Suppressor macrophage (primary cell): ENCODE results near the gene MLX.

Experiments
- DNase-seq, 4 experiments: peaks; one replicate each; pipeline ENCODE4 v3.0.0-alpha.2; 2020 to 2022
- total RNA-seq, 17 experiments: gene quantifications; one replicate each; lab custom pipeline; 2026; ENCODE audit warnings: mixed read lengths in 6 of 17, inconsistent platforms in 3 of 17; lab: John Stamatoyannopoulos, UW

MLX gene
- 18.5 to 121 (median 75.2) reads per million in 17 experiments for total RNA-seq

- peak; percentile 97 to 99 (median 98) for DNase-seq
Observed at GRCh38 chr17:42566883-42567573, at the start of gene MLX. MLX (plus strand) TSS chr17:42567100; CDS start chr17:42567125, 25 bp downstream.

GRCh38 chr17:42517516-42517915 is 49.4 kb upstream of the MLX start:
- DNase-seq = peak; percentile 94 to 99 (median 96)

GRCh38 chr17:42518046-42518754 is 48.7 kb upstream of the MLX start:
- DNase-seq = peak; percentile 91 to 97 (median 94)

- DNase-seq = no peak
Observed at GRCh38 chr17:42518755-42519545, 48.0 kb upstream of the MLX start.

GRCh38 chr17:42519546-42520491 is 47.1 kb upstream of the MLX start:
- peak; percentile 75 to 84 (median 82) for DNase-seq

- DNase-seq = peak in 1 of 4 experiments; percentile 39
Observed at GRCh38 chr17:42520540-42520951, 46.4 kb upstream of the MLX start.

GRCh38 chr17:42521036-42521435 is 45.9 kb upstream of the MLX start:
- DNase-seq = peak in 2 of 4 experiments; percentile 26 to 43

- DNase-seq = no peak
Observed at GRCh38 chr17:42521666-42522262, 45.1 kb upstream of the MLX start.

GRCh38 chr17:42522263-42522790 is 44.6 kb upstream of the MLX start:
- DNase-seq = no peak

GRCh38 chr17:42522798-42523278 is 44.1 kb upstream of the MLX start:
- DNase-seq = no peak

GRCh38 chr17:42525221-42525620 is 41.7 kb upstream of the MLX start:
- no peak for DNase-seq

GRCh38 chr17:42526031-42526444 is 40.9 kb upstream of the MLX start:
- DNase-seq = no peak

GRCh38 chr17:42527932-42528331 is 39.0 kb upstream of the MLX start:
- no peak for DNase-seq

- DNase-seq = peak in 3 of 4 experiments; percentile 31 to 56 (median 34)
Observed at GRCh38 chr17:42529061-42529460, 37.8 kb upstream of the MLX start.

GRCh38 chr17:42530952-42531454 is 35.9 kb upstream of the MLX start:
- DNase-seq = no peak

GRCh38 chr17:42531455-42532354 is 35.2 kb upstream of the MLX start:
- peak; percentile 71 to 91 (median 80) for DNase-seq

- no peak for DNase-seq
Observed at GRCh38 chr17:42535155-42536047, 31.5 kb upstream of the MLX start.

GRCh38 chr17:42536048-42536371 is 30.9 kb upstream of the MLX start, which contains the start of gene NAGLU:
NAGLU (plus strand) TSS chr17:42536241; CDS start chr17:42536273, 32 bp downstream.
- DNase-seq = peak; percentile 97 to 99 (median 98)
